ENCODE results near the gene CFL1. TPM values are rescaled to one million over a fixed set of nuclear protein-coding genes. Genes with fewer than 3 reads are reported as not detected.
A peak's percentile ranks its signal among the peaks of the same experiment; 100 is the strongest.

Gene CFL1
- total and polyA plus RNA-seq, 4 donors = 387 to 1,282 (median 730) TPM

DNA sequence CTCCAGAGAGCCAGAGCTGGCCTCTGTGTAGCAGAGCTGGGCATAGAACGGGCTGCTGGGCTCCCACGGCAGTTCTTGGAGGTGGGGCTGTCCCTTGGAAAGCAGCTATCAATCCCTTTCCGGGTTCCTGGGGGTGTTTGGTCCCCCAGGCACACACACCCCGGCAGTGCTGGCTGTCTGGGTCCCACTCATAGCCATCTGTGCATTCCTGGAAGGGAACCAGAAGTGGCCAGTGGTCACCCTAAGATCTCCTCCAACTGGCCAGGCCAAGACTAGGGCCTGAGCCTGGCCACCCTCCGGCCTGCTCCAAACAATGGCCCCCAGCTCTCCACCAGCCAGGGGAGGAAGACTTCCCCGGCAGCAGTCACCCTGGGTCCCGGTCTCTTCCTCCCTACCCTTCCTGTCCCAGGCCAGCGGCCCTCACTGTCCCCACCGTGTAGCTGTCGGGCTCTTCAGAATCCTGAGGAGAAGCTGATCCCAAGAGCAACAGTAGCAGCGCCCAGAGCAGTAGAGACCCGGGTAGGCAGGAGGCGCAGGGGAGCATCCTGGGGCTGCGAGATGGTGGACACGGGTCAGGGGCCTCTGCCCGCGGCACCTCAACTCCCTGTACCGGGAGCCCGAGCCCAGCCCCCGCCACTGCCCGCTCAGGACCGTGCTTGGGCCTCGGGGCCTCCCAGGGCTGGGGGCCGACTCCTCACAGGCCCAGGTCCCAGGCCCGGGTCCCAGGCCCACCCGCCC, 14.0 kb upstream of the CFL1 start:
- ATAC-seq (ENCODE audit: insufficient read depth, low FRiP score) = no peak
- Histone ChIP-seq H3K9me3 (ENCODE audit: control insufficient read depth in 4 of 4, insufficient read depth in 3 of 4, low read length in 3 of 4) (no peaks in the 10 kb centered on the region), H3K27ac (ENCODE audit: low read depth in 1 of 2, low read length in 1 of 2) (peak overlapping the region; percentile 67 to 89), H3K36me3 (ENCODE audit: control insufficient read depth in 4 of 4, insufficient read depth in 4 of 4, low read length in 4 of 4) (peaks cover 0 to 34% (median 13%) of the 10 kb centered on the region in 4 donors), H3K4me1 (ENCODE audit: control insufficient read depth in 5 of 5, insufficient read depth in 5 of 5, low read length in 5 of 5) (peaks cover 0 to 27% (median 9%) of the 10 kb centered on the region in 5 donors), H3K4me3 (peak overlapping the region; percentile 15), H3K27me3 (ENCODE audit: control insufficient read depth in 3 of 3, insufficient read depth in 3 of 3, low read length in 2 of 3) (no peaks in the 10 kb centered on the region), H3K9ac (ENCODE audit: insufficient read depth in 1 of 2, low read length in 2 of 2) (peak overlapping the region; percentile 61 to 74)
- TF ChIP-seq, protein P1, sequence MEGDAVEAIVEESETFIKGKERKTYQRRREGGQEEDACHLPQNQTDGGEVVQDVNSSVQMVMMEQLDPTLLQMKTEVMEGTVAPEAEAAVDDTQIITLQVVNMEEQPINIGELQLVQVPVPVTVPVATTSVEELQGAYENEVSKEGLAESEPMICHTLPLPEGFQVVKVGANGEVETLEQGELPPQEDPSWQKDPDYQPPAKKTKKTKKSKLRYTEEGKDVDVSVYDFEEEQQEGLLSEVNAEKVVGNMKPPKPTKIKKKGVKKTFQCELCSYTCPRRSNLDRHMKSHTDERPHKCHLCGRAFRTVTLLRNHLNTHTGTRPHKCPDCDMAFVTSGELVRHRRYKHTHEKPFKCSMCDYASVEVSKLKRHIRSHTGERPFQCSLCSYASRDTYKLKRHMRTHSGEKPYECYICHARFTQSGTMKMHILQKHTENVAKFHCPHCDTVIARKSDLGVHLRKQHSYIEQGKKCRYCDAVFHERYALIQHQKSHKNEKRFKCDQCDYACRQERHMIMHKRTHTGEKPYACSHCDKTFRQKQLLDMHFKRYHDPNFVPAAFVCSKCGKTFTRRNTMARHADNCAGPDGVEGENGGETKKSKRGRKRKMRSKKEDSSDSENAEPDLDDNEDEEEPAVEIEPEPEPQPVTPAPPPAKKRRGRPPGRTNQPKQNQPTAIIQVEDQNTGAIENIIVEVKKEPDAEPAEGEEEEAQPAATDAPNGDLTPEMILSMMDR (IDR thresholded peaks at IDR 0.05; ENCODE audit: control extremely low read depth, extremely low read depth) = no peak
- WGBS, 2 donors = 31 to 46% methylated on average over 26 of the region's 26 CpGs
- DNase-seq = peak in 2 of 3 donors; percentile 37 to 42

DNA sequence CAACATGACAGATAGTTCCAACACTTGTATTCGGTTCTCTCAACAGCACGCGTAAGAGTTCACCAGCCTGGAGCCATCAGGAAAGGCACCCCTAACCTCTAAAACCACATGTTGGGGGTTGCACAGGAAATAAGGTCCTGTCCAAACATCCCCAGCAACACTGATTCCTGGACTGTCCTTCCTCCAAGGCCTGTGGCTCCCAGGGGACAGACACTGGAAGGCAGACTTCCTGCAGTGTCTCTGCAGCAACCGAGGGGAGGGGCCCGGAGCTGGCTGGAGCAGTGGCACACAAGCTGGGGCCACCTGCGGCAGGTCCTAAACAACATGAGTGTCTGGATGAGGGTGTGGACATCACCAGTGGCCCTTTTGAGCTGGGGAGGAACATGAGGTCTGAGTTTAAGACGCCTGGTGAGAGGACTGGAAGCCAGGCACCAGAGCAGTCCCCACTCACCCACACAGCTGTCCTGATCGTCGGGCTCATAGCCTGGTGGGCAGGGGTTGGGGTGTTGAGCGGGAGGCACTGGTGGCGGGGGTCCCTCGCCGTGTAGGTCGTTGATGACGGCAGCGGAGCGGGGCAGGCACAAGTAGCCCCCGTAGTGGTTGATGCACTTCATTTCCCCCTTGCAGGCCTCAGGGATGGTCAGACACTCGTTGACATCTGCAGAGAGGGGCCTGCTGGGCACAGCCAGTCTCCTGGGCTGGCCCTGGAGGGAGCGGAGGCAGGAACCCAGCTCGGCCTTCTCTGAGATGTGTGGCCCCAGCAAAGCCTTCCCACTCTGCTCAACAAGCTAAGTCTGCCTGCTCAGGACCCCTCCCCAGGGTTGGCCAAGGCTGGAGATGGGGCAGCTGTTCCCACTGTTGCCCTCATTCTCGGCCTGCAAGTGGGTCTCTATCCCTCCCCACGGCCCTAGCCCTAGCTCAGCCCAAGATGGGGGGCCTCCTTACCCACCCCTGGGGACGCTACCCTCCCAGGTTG, 13.0 kb upstream of the CFL1 start:
- Histone ChIP-seq H3K27ac (ENCODE audit: low read depth in 1 of 2, low read length in 1 of 2) (peak overlapping the region; percentile 67 to 89), H3K9ac (ENCODE audit: insufficient read depth in 1 of 2, low read length in 2 of 2) (peak overlapping the region in 1 of 2 donors; percentile 61), H3K4me1 (ENCODE audit: control insufficient read depth in 5 of 5, insufficient read depth in 5 of 5, low read length in 5 of 5) (peaks cover 0 to 27% (median 9%) of the 10 kb centered on the region in 5 donors), H3K36me3 (ENCODE audit: control insufficient read depth in 4 of 4, insufficient read depth in 4 of 4, low read length in 4 of 4) (peaks cover 4 to 34% (median 17%) of the 10 kb centered on the region in 4 donors), H3K4me3 (no peak overlapping the region), H3K27me3 (ENCODE audit: control insufficient read depth in 3 of 3, insufficient read depth in 3 of 3, low read length in 2 of 3) (no peaks in the 10 kb centered on the region), H3K9me3 (ENCODE audit: control insufficient read depth in 4 of 4, insufficient read depth in 3 of 4, low read length in 3 of 4) (no peaks in the 10 kb centered on the region)
- TF ChIP-seq, protein P1 (IDR thresholded peaks at IDR 0.05; ENCODE audit: control extremely low read depth, extremely low read depth) = no peak
- ATAC-seq (ENCODE audit: insufficient read depth, low FRiP score) = no peak
- WGBS, 2 donors = 57 to 62% methylated on average over 24 of the region's 24 CpGs
- peak in 1 of 3 donors; percentile 41 for DNase-seq

DNA sequence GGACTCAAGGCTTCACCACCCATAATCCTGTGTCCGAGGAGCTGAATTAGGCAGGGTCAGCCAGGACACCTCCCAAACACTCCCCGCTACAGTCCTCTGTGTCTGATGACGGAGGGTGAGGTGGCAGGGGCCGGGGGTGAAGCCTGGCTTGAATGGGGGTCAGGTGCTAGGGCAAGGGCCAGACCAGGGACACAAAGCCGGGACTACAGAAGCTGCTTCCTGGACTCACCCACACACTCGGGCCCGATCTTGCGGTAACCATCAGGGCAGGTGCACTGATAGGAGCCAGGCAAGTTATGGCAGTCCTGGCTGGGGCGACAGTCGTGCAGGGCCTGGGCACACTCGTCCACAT, 12.3 kb upstream of the CFL1 start:
- Histone ChIP-seq H3K27ac (ENCODE audit: low read depth in 1 of 2, low read length in 1 of 2) (peak overlapping the region in 1 of 2 donors; percentile 2), H3K36me3 (ENCODE audit: control insufficient read depth in 4 of 4, insufficient read depth in 4 of 4, low read length in 4 of 4) (peaks cover 8 to 37% (median 20%) of the 10 kb centered on the region in 4 donors), H3K9me3 (ENCODE audit: control insufficient read depth in 4 of 4, insufficient read depth in 3 of 4, low read length in 3 of 4) (no peaks in the 10 kb centered on the region), H3K27me3 (ENCODE audit: control insufficient read depth in 3 of 3, insufficient read depth in 3 of 3, low read length in 2 of 3) (no peaks in the 10 kb centered on the region), H3K4me3 (no peak overlapping the region), H3K4me1 (ENCODE audit: control insufficient read depth in 5 of 5, insufficient read depth in 5 of 5, low read length in 5 of 5) (peaks cover 0 to 27% (median 9%) of the 10 kb centered on the region in 5 donors), H3K9ac (ENCODE audit: insufficient read depth in 1 of 2, low read length in 2 of 2) (no peak overlapping the region)
- ATAC-seq (ENCODE audit: insufficient read depth, low FRiP score) (no peak), DNase-seq (no peak)
- 47 to 74% methylated on average over 11 of the region's 11 CpGs for WGBS, 2 donors
- TF ChIP-seq, protein P1 (IDR thresholded peaks at IDR 0.05; ENCODE audit: control extremely low read depth, extremely low read depth) = no peak

All from lung (tissue), 12 donors.